ENCODE data around the gene RRBP1.
"Not testable (repeated sequence)": the region's sequence is repeated elsewhere in the genome, so short reads cannot be mapped to it uniquely, and the experiment has no call there.

Gene RRBP1

DNA sequence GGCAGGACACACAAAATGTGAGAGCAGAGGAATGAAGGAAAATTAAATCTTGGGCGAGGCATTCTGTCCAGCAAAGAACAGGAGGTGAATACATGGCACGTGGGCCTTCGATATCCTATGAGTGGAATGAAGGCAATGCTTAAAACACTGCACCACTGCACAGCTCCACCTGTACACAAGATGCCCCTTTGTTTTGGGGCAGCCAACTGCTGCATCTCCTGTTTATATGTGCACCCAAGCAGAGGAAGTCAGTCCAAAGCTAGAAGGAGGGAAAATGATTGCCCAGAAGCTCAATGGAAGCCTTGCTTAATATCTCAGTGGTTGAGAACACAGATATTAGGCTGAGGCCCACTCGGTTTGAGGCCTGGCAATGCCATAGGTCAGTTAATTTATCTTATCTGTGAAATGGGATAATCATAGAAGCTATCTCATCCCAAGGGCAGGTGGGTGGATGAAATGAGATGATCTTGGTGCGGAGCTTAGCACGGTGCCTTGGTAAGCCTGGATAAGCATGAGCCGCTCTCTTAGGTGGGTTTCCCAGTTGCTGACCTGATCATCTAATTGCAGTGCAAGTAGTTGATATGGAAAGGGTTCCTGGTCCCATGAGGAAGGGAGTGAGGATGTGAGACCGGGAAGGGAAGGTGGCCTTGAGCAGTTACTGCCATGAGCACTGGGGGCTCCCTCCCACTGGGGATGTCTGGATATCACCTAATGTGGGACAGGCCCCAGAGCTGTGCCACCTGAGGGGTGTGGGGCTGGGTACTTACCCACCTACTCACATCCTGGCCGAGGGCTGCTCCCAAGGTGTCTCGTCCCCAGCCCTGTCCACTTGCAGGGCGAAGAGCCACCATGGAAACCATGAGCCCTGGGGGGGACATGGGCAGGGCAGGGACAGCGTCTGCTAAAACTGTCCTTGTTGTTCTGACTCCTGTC, 27.6 kb upstream of the RRBP1 start:
- DNase-seq = no peak

GRCh38 chr20:17708675-17709360, 26.8 kb upstream of the RRBP1 start:
- DNase-seq = no peak

DNA sequence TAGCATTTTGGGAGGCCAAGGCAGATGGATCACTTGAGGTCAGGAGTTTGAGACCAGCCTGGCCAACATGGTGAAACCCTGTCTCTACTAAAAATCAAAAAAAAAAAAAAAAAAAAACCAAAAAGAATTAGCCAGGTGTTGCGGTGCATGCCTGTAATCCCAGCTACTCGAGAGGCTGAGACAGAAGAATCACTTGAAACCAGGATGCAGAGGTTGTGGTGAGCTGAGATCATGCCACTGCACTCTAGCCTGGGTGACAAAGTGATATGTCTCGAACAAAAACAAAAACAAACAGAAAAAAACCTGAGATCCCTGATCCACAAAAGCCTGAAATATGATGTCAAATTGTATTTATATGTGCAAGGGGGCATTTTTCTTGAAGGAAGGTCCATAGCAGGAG, 25.9 kb upstream of the RRBP1 start:
- not testable (repeated sequence) for DNase-seq

DNA sequence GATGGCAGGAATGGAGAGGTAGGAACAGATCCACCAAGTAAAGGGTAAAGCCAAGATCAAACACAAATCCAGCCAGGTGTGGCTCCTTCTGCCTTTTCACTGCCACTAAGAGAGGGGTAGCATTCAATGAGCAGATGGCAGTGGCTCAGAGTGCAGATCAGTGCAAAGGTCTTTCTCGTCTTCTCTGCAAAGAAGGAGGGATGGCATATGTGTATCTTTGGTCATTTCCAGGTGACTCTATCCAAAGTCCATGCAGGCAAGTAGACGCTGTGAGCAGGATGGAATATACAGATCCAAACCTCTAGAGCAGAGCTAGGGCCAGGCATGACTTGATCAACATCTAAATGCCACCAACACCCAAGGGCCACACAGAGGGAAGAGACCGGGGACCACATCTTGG, 24.6 kb upstream of the RRBP1 start:
- no peak for DNase-seq

DNA sequence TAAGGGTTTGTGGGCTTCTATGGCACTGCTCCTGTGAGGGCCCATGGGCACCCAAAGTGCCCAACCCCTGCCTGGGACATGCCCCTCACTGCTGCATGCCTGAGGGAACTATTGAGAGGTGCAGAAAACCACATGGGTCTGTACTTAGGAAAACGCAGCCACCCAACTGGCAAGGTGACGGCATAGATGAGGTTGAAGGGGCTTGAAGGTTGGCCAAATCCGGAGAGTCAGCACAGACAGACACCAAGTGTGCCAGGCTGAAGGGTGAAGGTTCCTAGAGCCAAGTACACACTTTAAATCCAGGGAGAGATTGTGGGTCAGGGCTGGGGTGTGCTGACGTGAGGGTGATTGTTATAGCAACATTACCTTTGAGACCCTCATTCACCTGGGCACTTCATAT, 23.9 kb upstream of the RRBP1 start:
- DNase-seq = no peak

GRCh38 chr20:17704589-17705317, 22.7 kb upstream of the RRBP1 start:
- no peak for DNase-seq

- DNase-seq = no peak
Measured at GRCh38 chr20:17701826-17702225, 19.8 kb upstream of the RRBP1 start.

- DNase-seq = no peak
Measured at GRCh38 chr20:17700637-17701036, 18.6 kb upstream of the RRBP1 start.

GRCh38 chr20:17699931-17700351, 17.9 kb upstream of the RRBP1 start, which contains the start of gene BANF2:
Gene BANF2, plus strand, starts transcription at chr20:17699966. Its CDS starts 25,060 bp downstream, at chr20:17725026.
- DNase-seq = no peak

DNA sequence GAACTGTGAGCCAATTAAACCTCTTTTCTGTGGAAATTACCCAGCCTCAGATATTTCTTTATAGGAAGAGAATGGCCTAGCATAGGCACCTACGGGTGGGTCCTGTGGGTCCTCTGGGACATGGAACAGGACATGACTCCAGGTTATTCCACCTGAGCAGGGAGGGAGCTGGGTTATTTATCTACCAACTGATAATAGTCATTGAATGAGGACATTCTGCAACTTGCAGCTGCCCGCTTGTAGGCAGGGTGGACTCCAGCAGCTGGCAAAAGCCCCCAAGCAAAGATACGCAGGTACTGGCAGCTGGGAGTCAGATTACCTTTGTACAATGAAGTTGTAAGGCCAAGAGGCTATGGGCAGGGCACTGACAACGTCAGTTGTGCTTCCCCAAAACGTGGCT, 16.3 kb upstream of the RRBP1 start:
- no peak for DNase-seq

- DNase-seq = no peak
Measured at GRCh38 chr20:17697171-17697570, 15.1 kb upstream of the RRBP1 start.

DNA sequence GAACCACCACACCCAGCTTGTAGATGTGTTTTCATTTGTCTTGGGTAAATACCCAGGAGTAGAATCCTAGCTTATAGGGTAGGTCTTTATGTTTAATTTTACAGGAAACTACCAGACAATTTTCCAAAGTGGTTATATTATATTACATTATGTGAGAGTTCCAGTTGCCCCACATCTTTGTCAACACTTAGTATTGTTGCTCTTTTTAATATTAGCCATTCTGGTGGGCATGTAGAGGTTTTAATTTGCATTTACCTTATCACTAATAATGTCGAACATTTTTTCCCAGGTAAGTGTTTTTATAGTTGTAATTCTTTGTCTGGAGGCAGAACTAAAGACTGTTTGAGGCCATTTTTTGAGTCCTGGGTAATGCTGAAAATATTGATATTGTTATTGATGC, 14.2 kb upstream of the RRBP1 start:
- DNase-seq = no peak

GRCh38 chr20:17694767-17695166, 12.7 kb upstream of the RRBP1 start:
- DNase-seq = no peak

GRCh38 chr20:17693444-17694001, 11.5 kb upstream of the RRBP1 start:
- DNase-seq = no peak

DNA sequence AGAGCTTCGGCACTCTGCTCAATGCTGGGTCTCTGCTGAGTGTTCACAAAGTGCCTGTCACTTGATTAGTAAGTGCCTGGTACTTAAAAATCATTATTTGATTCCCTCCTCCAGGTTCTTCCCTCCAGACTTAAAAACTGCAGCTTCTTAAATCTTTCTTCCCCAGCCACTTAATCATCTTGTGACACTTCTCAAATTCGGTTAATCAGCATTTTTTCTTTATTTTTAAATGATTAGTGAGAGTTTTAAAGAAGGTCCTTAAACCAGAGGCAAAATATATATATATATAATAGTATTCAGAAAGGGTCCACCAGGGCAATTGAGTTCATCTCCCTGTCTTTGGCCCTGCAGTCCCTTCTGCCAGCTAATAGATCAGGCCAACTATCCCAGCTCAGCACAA, 9.7 kb upstream of the RRBP1 start:
- DNase-seq = no peak

- no peak for DNase-seq
Measured at GRCh38 chr20:17690144-17690543, 8.1 kb upstream of the RRBP1 start.

GRCh38 chr20:17688965-17689364, 6.9 kb upstream of the RRBP1 start:
- DNase-seq = no peak

- no peak for DNase-seq
Measured at GRCh38 chr20:17687800-17688199, 5.8 kb upstream of the RRBP1 start.

GRCh38 chr20:17685168-17685567, 3.1 kb upstream of the RRBP1 start:
- no peak for DNase-seq

GRCh38 chr20:17684077-17684888, 2.2 kb upstream of the RRBP1 start:
- no peak for DNase-seq

- DNase-seq = no peak
Measured at GRCh38 chr20:17683218-17684076, 1.4 kb upstream of the RRBP1 start.

Data from KG1 (cell line).